Panc1 (cell line): ENCODE results near the gene CFAP210. TPM values are rescaled to one million over a fixed set of nuclear protein-coding genes. Genes with fewer than 3 reads are reported as not detected.

Source experiments
- ATAC-seq: fragments of 200-7000 bp; cut with Tn5 transposase; 2 replicates; pipeline ENCODE4 v1.9.1; 2020; ENCODE audit warnings: mild to moderate bottlenecking, moderate library complexity
- BruUV-seq: library from RNA; stranded (reverse); fragments of 400-500 nt; replicated peaks from 2 replicates; lab custom pipeline; 2021; lab: Mats Ljungman, UMichigan
- CTCF ChIA-PET: fragments of 300-600 bp; sonication (Branson Sonifier 250); formaldehyde crosslinking; loops from one replicate; lab custom pipeline; 2022; ENCODE audit warnings: antibody characterized with exemption; lab: Charles Lee
- POLR2A ChIA-PET: fragments of 300-600 bp; sonication (Branson Sonifier 250); formaldehyde crosslinking; loops from one replicate; lab custom pipeline; 2022; ENCODE audit warnings: antibody characterized with exemption; lab: Charles Lee
- DNase-seq: peaks from one replicate; pipeline ENCODE4 v3.0.0-alpha.2; 2010; ENCODE audit warnings: low read depth, low spot score
- H3K27ac ChIP-seq: 2 replicates; pipeline ENCODE4 v1.5.1; 2011; ENCODE audit warnings: mild to moderate bottlenecking, low read length, inconsistent platforms
- H3K27me3 ChIP-seq: fragments of 200-500 bp; sonication (Bioruptor generic); 2 replicates; pipeline ENCODE4 v1.6.0; 2014; ENCODE audit warnings: low read length, inconsistent platforms; ENCODE audit not compliant: control insufficient read depth, insufficient read depth
- H3K36me3 ChIP-seq: fragments of 200-500 bp; sonication (Bioruptor generic); 2 replicates; pipeline ENCODE4 v1.5.1; 2014; ENCODE audit warnings: inconsistent platforms, mild to moderate bottlenecking, low read length, moderate library complexity; ENCODE audit not compliant: control insufficient read depth, insufficient read depth
- H3K4me1 ChIP-seq: 2 replicates; pipeline ENCODE4 v1.5.1; 2011; ENCODE audit warnings: inconsistent platforms, mild to moderate bottlenecking, low read length, moderate library complexity; ENCODE audit not compliant: control insufficient read depth, insufficient read depth
- H3K4me3 ChIP-seq, 2 experiments: 2 replicates each; pipeline ENCODE4 v1.5.1; 2011 to 2012; ENCODE audit warnings: low read depth in 2 of 2, low read length in 2 of 2, mild to moderate bottlenecking in 2 of 2, inconsistent platforms in 1 of 2, moderate library complexity in 1 of 2
- H3K9me3 ChIP-seq: fragments of 200-500 bp; sonication (Bioruptor generic); 2 replicates; pipeline ENCODE4 v1.5.1; 2014; ENCODE audit warnings: low read depth, mild to moderate bottlenecking, inconsistent platforms, low read length, moderate library complexity; ENCODE audit not compliant: control insufficient read depth, insufficient read depth
- POLR2AphosphoS5 ChIP-seq: IDR thresholded peaks from 2 replicates; pipeline ENCODE4 v1.6.1; 2012; ENCODE audit warnings: mild to moderate bottlenecking, low read depth, low read length, moderate library complexity
- SIN3A ChIP-seq: IDR thresholded peaks from 2 replicates; pipeline ENCODE4 v1.6.1; 2012; ENCODE audit warnings: low read depth, mild to moderate bottlenecking, low read length, moderate library complexity, borderline replicate concordance; ENCODE audit not compliant: insufficient read depth
- TCF7L2 ChIP-seq: IDR thresholded peaks from 2 replicates; pipeline ENCODE4 v1.6.1; 2011; ENCODE audit warnings: mild to moderate bottlenecking, low read depth, low read length, inconsistent platforms
- in situ Hi-C: cut with HindIII; loops from 2 replicates; pipeline ENCODE4 v1.10.0; 2016; ENCODE audit warnings: low sequenced_read_pairs, low pct_unique_long_range_greater_than_20kb
- intact Hi-C: fragments of 100-400 bp; cut with micrococcal nuclease; formaldehyde crosslinking; loops from one replicate; pipeline ENCODE4 v1.10.0; 2022; ENCODE audit not compliant: unreplicated experiment
- total RNA-seq: library from RNA; stranded (reverse); gene quantifications from one replicate; pipeline ENCODE4 v1.2.1, GENCODE V29; 2021; ENCODE audit not compliant: unreplicated experiment
- TF ChIP-seq, protein P1 (sequence below), 2 experiments: IDR thresholded peaks; 2 replicates each; pipeline ENCODE4 v1.6.1; 2011 to 2012; ENCODE audit warnings: low read depth in 2 of 2, control low read depth in 1 of 2, low read length in 1 of 2, mild to moderate bottlenecking in 1 of 2, moderate library complexity in 1 of 2; ENCODE audit not compliant: insufficient read depth in 1 of 2
- TF ChIP-seq, protein P2 (sequence below): fragments of 450-650 bp; IDR thresholded peaks from 2 replicates; pipeline ENCODE4 v1.5.1; 2017; ENCODE audit warnings: mild to moderate bottlenecking

Gene CFAP210
- total RNA-seq, 1 experiment from 2014 or later, result 0.23 TPM

DNA sequence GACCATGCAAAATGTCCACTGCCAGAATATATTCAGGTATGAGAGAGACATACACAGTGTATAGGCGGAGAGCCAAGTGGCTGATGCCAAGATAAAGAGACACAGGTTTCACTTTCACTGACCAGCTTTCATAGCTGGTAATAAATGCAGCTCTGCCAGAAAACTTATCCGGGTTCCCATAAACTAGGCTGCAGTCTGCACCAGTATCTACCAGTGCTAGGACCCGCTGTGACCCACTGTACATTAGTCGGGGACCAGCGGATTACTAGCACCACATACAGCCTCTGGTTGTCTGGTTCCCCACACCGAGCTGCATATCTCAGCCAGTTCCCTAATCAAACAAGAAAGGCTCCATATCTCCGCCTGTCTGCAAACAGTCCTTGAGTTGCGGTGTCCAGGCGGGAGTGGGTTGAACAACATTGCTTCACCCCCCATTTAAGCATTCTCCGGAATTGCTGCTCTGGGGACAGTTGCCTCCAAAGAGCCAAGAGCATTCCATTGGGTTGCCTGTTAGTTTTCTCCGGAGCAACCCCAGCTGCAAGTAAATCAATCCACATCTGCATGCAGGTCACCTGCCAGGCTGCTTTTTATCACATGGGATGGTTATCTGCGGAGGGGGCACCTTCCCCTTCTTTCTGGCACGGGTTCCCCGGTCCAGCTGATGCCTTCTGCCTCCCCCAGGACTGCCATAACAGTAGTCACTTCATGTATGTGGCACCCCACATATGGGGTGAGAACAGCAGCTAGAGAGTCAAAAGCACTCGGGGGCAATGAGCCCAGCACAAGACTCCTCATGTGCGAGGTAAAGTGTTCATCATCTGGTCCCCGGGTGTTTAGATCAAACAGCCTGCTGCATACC is 21.4 kb upstream of the CFAP210 start:
- POLR2A ChIA-PET, result no interaction called here
- CTCF ChIA-PET, result interaction anchor here (0.6 kb wide), 1 partner anchor 147 kb away, joined by 4 read pairs; no protein-coding TSS in a partner anchor
- no TSS peak for BruUV-seq
- no peaks in the 10 kb centered on the region for H3K36me3 ChIP-seq
- H3K4me1 ChIP-seq, result peaks cover 14% of the 10 kb centered on the region; the same call in 1 of the 2 replicates
- intact Hi-C loops (no loop called here), in situ Hi-C loops (no loop called here)
- TF ChIP-seq, protein P1, sequence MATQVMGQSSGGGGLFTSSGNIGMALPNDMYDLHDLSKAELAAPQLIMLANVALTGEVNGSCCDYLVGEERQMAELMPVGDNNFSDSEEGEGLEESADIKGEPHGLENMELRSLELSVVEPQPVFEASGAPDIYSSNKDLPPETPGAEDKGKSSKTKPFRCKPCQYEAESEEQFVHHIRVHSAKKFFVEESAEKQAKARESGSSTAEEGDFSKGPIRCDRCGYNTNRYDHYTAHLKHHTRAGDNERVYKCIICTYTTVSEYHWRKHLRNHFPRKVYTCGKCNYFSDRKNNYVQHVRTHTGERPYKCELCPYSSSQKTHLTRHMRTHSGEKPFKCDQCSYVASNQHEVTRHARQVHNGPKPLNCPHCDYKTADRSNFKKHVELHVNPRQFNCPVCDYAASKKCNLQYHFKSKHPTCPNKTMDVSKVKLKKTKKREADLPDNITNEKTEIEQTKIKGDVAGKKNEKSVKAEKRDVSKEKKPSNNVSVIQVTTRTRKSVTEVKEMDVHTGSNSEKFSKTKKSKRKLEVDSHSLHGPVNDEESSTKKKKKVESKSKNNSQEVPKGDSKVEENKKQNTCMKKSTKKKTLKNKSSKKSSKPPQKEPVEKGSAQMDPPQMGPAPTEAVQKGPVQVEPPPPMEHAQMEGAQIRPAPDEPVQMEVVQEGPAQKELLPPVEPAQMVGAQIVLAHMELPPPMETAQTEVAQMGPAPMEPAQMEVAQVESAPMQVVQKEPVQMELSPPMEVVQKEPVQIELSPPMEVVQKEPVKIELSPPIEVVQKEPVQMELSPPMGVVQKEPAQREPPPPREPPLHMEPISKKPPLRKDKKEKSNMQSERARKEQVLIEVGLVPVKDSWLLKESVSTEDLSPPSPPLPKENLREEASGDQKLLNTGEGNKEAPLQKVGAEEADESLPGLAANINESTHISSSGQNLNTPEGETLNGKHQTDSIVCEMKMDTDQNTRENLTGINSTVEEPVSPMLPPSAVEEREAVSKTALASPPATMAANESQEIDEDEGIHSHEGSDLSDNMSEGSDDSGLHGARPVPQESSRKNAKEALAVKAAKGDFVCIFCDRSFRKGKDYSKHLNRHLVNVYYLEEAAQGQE (IDR thresholded peaks at IDR 0.05; ENCODE audit: insufficient read depth in 1 of 2, low read depth in 2 of 2, low read length in 1 of 2), result no peak
- TF ChIP-seq SIN3A (no peak), POLR2AphosphoS5 (no peak), TCF7L2 (no peak)
- TF ChIP-seq, protein P2, sequence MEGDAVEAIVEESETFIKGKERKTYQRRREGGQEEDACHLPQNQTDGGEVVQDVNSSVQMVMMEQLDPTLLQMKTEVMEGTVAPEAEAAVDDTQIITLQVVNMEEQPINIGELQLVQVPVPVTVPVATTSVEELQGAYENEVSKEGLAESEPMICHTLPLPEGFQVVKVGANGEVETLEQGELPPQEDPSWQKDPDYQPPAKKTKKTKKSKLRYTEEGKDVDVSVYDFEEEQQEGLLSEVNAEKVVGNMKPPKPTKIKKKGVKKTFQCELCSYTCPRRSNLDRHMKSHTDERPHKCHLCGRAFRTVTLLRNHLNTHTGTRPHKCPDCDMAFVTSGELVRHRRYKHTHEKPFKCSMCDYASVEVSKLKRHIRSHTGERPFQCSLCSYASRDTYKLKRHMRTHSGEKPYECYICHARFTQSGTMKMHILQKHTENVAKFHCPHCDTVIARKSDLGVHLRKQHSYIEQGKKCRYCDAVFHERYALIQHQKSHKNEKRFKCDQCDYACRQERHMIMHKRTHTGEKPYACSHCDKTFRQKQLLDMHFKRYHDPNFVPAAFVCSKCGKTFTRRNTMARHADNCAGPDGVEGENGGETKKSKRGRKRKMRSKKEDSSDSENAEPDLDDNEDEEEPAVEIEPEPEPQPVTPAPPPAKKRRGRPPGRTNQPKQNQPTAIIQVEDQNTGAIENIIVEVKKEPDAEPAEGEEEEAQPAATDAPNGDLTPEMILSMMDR, result no peak
- ATAC-seq, result peak; percentile 59
- no peaks in the 10 kb centered on the region for H3K27me3 ChIP-seq
- no peak overlapping the region for H3K27ac ChIP-seq
- H3K4me3 ChIP-seq, result peak overlapping the region; percentile 14 to 18
- no peaks in the 10 kb centered on the region for H3K9me3 ChIP-seq
- no peak for DNase-seq

DNA sequence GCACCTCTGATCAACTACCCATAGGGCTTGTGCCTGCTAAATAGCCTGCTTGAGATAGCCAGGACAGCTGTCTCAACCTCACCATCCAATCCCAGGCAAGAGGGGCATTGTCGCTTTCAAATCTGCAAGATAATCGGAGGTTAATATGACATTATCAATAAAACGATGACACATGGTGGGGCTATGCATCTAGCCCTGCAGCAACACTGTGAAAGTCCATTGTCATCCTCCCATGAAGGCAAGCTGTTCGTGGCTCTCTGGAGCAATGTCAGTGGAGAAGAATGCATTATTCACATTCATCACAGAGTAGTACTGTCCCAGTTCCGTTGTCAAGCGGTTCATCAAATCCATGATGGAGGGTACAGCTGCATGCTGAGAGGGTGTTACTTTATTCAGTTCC is 20.5 kb upstream of the CFAP210 start:
- Histone ChIP-seq H3K36me3 (no peaks in the 10 kb centered on the region), H3K27me3 (no peaks in the 10 kb centered on the region), H3K4me1 (peaks cover 14% of the 10 kb centered on the region; the same call in 1 of the 2 replicates), H3K27ac (no peak overlapping the region), H3K9me3 (no peaks in the 10 kb centered on the region), H3K4me3 (no peak overlapping the region)
- BruUV-seq, result no TSS peak
- CTCF ChIA-PET, result interaction anchor here (0.6 kb wide), 1 partner anchor 146 kb away, joined by 4 read pairs; no protein-coding TSS in a partner anchor
- DNase-seq (no peak), ATAC-seq (peak; percentile 13; the same call in 1 of the 2 replicates)
- in situ Hi-C loops (no loop called here), intact Hi-C loops (no loop called here)
- POLR2A ChIA-PET, result no interaction called here
- TF ChIP-seq TCF7L2 (no peak), POLR2AphosphoS5 (no peak), SIN3A (no peak)
- TF ChIP-seq, protein P2, result no peak
- TF ChIP-seq, protein P1 (IDR thresholded peaks at IDR 0.05; ENCODE audit: insufficient read depth in 1 of 2, low read depth in 2 of 2, low read length in 1 of 2), result no peak
